WERI-Rb-1 (cell line): ENCODE data around the gene MED12.

ENCODE experiments used
- DNase-seq: peaks from one replicate; pipeline ENCODE4 v3.0.0-alpha.2; 2020
- H3K27ac ChIP-seq: fragments of 250-450 bp; sonication (Bioruptor Pico); 2 replicates; pipeline ENCODE4 v1.5.1; 2020; ENCODE audit warnings: mild to moderate bottlenecking, moderate library complexity
- H3K27me3 ChIP-seq: fragments of 250-450 bp; sonication (Bioruptor Pico); 2 replicates; pipeline ENCODE4 v1.5.1; 2021; ENCODE audit warnings: mild to moderate bottlenecking, low read depth, moderate library complexity; ENCODE audit not compliant: insufficient read depth, severe bottlenecking
- H3K36me3 ChIP-seq: fragments of 250-450 bp; sonication (Bioruptor Pico); 2 replicates; pipeline ENCODE4 v1.5.1; 2020; ENCODE audit warnings: mild to moderate bottlenecking, moderate library complexity
- H3K4me3 ChIP-seq: 2 replicates; pipeline ENCODE4 v1.5.1; 2011; ENCODE audit warnings: low read depth, mild to moderate bottlenecking, control low read depth, low read length
- H3K9me3 ChIP-seq: fragments of 250-450 bp; sonication (Bioruptor Pico); 2 replicates; pipeline ENCODE4 v1.5.1; 2021; ENCODE audit warnings: mild to moderate bottlenecking, moderate library complexity; ENCODE audit not compliant: severe bottlenecking
- TF ChIP-seq, protein P1 (sequence below): IDR thresholded peaks from 2 replicates; pipeline ENCODE4 v1.5.1; 2011; ENCODE audit warnings: low read depth, mild to moderate bottlenecking, control low read depth, inconsistent platforms, low read length

Gene MED12

DNA sequence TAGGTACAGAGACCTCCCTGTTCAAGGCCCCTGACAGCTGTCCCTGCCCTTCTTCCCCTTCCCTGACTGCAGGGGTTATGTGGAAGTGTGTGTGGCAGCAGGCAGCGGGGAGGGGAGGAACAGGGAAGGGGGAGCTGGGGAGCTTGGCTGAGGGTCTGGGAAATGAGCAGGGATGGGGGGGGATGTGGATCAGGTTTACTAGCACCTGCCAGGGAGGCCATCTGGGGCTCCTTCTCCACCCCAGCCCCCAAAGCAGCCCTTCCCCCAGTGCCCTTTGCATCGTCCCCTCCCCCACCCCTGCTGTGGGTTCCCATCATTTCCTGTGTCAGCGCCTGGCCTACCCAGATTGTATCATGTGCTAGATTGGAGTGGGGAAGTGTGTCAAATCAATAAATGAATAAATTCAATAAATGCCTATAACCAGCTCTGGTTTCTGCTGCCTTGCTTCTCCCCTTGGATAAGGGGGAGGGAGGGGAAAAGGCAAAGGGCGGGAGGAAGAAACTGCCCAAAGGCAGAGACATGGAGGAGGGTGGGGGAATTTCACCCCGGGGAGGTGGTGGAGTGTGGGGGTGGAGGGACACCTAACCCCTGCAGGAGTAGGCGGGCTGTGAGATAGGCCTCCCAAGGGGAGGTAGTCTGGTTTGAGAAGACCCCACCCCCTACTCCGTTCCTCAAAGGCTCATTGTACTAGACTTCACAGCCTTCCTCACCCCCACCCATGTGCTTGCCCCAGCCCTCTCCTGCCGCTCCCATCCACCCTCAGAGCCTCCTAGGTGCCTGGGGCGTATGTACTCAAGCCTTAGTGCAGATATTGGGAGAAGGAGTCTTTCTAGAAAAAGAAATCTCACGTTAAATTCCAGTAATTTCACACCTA lies 15.0 kb upstream of the MED12 start:
- Histone ChIP-seq H3K27ac (peak overlapping the region; percentile 70), H3K36me3 (no peaks in the 10 kb centered on the region), H3K9me3 (no peaks in the 10 kb centered on the region), H3K4me3 (no peak overlapping the region), H3K27me3 (peaks cover 8% of the 10 kb centered on the region)
- TF ChIP-seq, protein P1, sequence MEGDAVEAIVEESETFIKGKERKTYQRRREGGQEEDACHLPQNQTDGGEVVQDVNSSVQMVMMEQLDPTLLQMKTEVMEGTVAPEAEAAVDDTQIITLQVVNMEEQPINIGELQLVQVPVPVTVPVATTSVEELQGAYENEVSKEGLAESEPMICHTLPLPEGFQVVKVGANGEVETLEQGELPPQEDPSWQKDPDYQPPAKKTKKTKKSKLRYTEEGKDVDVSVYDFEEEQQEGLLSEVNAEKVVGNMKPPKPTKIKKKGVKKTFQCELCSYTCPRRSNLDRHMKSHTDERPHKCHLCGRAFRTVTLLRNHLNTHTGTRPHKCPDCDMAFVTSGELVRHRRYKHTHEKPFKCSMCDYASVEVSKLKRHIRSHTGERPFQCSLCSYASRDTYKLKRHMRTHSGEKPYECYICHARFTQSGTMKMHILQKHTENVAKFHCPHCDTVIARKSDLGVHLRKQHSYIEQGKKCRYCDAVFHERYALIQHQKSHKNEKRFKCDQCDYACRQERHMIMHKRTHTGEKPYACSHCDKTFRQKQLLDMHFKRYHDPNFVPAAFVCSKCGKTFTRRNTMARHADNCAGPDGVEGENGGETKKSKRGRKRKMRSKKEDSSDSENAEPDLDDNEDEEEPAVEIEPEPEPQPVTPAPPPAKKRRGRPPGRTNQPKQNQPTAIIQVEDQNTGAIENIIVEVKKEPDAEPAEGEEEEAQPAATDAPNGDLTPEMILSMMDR: no peak
- peak; percentile 75 for DNase-seq

DNA sequence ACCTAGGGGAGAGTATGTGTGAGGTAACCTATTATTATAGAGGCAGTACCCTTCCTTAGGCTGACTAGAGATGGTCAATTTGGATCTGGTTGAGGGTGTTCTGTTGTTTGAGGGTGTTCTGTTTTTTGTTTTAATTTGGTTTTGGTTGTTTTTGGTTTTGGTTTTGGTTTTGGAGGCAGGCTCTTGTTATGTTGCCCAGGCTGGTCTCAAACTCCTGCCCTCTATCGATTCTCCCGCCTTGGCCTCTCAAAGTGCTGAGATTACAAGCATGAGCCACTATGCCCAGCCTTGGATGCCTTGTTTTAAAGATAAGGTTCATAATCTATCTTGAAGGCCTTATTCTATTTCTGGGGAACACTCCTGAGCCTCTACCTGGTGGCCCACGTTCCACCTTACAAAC lies 12.8 kb upstream of the MED12 start:
- H3K27ac ChIP-seq: no peak overlapping the region
- TF ChIP-seq, protein P1: no peak

DNA sequence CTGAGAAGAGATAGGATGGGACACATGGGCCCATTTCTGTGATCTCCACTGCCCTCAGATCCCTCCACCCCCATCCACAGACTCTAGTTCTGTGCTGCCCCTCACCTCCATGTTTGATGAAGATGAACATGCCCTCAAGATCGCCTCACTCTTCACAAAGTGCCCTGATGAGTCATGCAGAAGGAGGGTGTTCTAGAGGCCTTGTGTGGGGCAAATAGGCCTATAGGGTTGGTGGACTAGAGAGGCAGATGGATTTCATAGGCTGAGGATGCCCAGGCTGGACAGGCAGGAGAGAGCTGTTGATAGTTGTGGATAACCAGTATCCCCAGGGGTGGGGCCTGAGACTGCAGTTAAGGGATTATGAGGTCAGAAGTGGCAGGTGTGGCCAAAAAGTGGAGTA lies 12.0 kb upstream of the MED12 start, which contains the start of gene CXorf65:
Gene CXorf65 (minus strand): TSS at position 314 of the 400 bp plus-strand sequence. CDS start 184 bp downstream, at position 130.
- H3K27ac ChIP-seq: no peak within 1 kb of the TSS
- no peak for DNase-seq
- H3K27me3 ChIP-seq: no peaks in the 10 kb centered on the region
- TF ChIP-seq, protein P1: no peak
- no peaks in the 10 kb centered on the region for H3K36me3 ChIP-seq
- H3K9me3 ChIP-seq: no peaks in the 10 kb centered on the region
- H3K4me3 ChIP-seq: no peak within 1 kb of the TSS

More for the DNA sequence above, 12.8 kb upstream of the MED12 start:
- no peak for DNase-seq
- no peaks in the 10 kb centered on the region for H3K27me3 ChIP-seq
- no peaks in the 10 kb centered on the region for H3K36me3 ChIP-seq
- no peaks in the 10 kb centered on the region for H3K9me3 ChIP-seq
- H3K4me3 ChIP-seq: no peak overlapping the region

DNA sequence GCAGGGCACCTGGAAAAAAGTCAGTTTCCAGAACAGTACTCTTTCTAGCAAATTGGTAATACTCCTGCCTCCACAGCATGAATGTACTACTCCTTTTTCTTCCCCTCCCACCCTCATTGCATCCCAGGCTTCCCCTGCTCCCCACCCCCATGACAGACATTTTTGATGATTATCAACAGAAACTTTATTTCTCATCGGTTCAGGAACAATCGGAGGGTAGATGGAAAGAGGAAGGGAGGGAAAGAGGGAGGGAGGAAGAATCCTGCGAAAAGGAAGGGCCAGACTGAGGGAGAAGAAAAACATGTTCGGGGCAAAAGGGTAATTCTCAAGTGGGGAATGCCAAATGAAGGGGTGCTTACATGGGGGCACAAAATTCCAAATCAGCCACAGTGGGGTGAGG lies 11.2 kb upstream of the MED12 start:
- no peak overlapping the region for H3K4me3 ChIP-seq
- no peak overlapping the region for H3K27ac ChIP-seq
- TF ChIP-seq, protein P1: no peak
- no peak for DNase-seq
- no peaks in the 10 kb centered on the region for H3K9me3 ChIP-seq
- H3K27me3 ChIP-seq: peaks cover 4% of the 10 kb centered on the region
- no peaks in the 10 kb centered on the region for H3K36me3 ChIP-seq

DNA sequence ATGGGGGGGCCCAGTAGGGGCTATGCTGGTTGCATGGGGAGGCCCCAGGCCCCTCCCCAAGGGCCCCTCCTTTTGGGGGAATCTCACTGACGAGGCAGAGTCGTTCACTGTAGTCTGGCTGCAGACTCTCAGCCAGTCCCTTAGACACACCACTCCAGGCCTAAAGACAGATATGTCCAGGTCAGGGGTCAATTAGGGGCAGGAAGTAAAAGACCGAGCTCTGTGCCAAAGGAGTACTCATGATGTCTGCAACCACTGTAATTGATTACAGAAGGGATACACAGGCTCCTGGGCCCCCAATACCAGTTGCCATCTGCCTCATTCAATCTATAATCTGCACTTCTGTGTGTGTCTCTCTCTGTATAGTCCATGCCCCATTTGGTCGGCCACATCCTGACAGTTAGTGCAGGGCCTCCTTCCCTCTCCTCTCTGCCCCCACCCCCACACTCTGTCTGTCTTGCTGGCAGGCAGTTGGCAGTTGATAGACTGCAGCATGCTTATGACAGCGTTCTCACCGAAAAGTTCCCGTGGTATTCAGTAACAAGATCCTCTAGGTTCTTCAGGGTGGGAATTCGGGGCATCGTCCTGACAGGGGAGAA lies 10.5 kb upstream of the MED12 start:
- TF ChIP-seq, protein P1: no peak
- Histone ChIP-seq H3K4me3 (no peak overlapping the region), H3K36me3 (no peaks in the 10 kb centered on the region), H3K27me3 (peaks cover 4% of the 10 kb centered on the region), H3K27ac (no peak overlapping the region), H3K9me3 (no peaks in the 10 kb centered on the region)
- DNase-seq: no peak
